Vagina (tissue), 2 donors: Measurements from ENCODE around the gene GMEB2.

Experiments
- POLR2A ChIP-seq, 2 donors: fragments of 450-650 bp; IDR thresholded peaks; one replicate each; pipeline ENCODE4 v1.6.1; 2017; ENCODE audit warnings: antibody characterized with exemption in 2 of 2, mild to moderate bottlenecking in 2 of 2, moderate library complexity in 2 of 2
- TF ChIP-seq, protein P1 (sequence below), 3 experiments: fragments of 450-650 bp in 2 of 3; fragments of 200-600 bp in 1 of 3; sonication (generic) in 1 of 3; IDR thresholded peaks; one replicate each; pipeline ENCODE4 v1.5.1; 2017 to 2019; ENCODE audit warnings: antibody characterized with exemption in 3 of 3, mild to moderate bottlenecking in 2 of 3, moderate library complexity in 2 of 3

DNA sequence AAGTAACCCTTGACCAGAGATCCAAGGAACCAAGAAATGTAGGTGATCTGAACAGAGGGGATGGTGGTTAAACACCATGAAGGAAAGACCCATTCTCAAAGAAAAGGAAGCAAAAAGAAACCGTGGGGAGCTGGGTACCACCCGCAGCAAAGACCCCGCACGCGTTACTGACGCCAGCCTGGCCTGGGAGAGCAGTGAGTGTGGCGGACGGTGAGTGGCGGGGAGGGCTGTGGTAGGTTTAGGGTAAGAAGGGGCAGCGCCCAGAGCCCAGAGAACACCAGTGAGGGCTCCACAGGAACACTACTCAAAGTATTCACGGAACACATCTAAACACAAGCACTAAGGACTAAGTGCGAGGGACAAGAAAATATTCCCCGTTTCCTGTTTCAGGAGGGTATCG lies 4.2 kb downstream of the GMEB2 start:
- TF ChIP-seq, protein P1, sequence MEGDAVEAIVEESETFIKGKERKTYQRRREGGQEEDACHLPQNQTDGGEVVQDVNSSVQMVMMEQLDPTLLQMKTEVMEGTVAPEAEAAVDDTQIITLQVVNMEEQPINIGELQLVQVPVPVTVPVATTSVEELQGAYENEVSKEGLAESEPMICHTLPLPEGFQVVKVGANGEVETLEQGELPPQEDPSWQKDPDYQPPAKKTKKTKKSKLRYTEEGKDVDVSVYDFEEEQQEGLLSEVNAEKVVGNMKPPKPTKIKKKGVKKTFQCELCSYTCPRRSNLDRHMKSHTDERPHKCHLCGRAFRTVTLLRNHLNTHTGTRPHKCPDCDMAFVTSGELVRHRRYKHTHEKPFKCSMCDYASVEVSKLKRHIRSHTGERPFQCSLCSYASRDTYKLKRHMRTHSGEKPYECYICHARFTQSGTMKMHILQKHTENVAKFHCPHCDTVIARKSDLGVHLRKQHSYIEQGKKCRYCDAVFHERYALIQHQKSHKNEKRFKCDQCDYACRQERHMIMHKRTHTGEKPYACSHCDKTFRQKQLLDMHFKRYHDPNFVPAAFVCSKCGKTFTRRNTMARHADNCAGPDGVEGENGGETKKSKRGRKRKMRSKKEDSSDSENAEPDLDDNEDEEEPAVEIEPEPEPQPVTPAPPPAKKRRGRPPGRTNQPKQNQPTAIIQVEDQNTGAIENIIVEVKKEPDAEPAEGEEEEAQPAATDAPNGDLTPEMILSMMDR (IDR thresholded peaks at IDR 0.05): no peak
- no peak for TF ChIP-seq POLR2A (IDR thresholded peaks at IDR 0.05)
